NCI-H1048 (cell line): ENCODE results near the gene ATP5ME.

ENCODE experiments used
- DNase-seq: peaks from one replicate; lab custom pipeline; 2025; lab: John Stamatoyannopoulos, UW

The ATP5ME gene

GRCh38 chr4:633406-633805 is 40.7 kb downstream of the ATP5ME start:
- DNase-seq: no peak

- no peak for DNase-seq
Measured at GRCh38 chr4:632926-633325, 41.1 kb downstream of the ATP5ME start.

GRCh38 chr4:632196-632790 is 41.8 kb downstream of the ATP5ME start:
- no peak for DNase-seq

GRCh38 chr4:630656-631055 is 43.4 kb downstream of the ATP5ME start:
- no peak for DNase-seq

GRCh38 chr4:629915-630641 is 44.0 kb downstream of the ATP5ME start:
- no peak for DNase-seq

- DNase-seq: no peak
Measured at GRCh38 chr4:629636-629914, 44.5 kb downstream of the ATP5ME start.

GRCh38 chr4:628821-629635 is 45.0 kb downstream of the ATP5ME start:
- DNase-seq: no peak

- DNase-seq: no peak
Measured at GRCh38 chr4:628311-628741, 45.8 kb downstream of the ATP5ME start.

- no peak for DNase-seq
Measured at GRCh38 chr4:627347-628125, 46.5 kb downstream of the ATP5ME start.

- no peak for DNase-seq
Measured at GRCh38 chr4:626201-627091, 47.6 kb downstream of the ATP5ME start.

GRCh38 chr4:625631-626161 is 48.4 kb downstream of the ATP5ME start:
- DNase-seq: no peak

GRCh38 chr4:624705-625590 is 49.1 kb downstream of the ATP5ME start, which contains the start of gene PDE6B:
Gene PDE6B, plus strand, starts transcription at chr4:625573. Its CDS starts 54 bp downstream, at chr4:625627.
- DNase-seq: no peak

- no peak for DNase-seq
Measured at GRCh38 chr4:623914-624566, 50.0 kb downstream of the ATP5ME start.

- no peak for DNase-seq
Measured at GRCh38 chr4:622996-623913, 50.8 kb downstream of the ATP5ME start.
